HepG2 (cell line): ENCODE data around the gene CXCR1. TPM values are rescaled to one million over a fixed set of nuclear protein-coding genes. Genes with fewer than 3 reads are reported as not detected.

Experiments
- ATAC-seq: fragments of 200-7000 bp; cut with Tn5 transposase; 3 replicates; pipeline ENCODE4 v1.9.1; 2020; ENCODE audit warnings: mild to moderate bottlenecking, moderate library complexity
- BruUV-seq: library from RNA; stranded (reverse); fragments of 400-500 nt; replicated peaks from 2 replicates; lab custom pipeline; 2021; lab: Mats Ljungman, UMichigan
- CTCF ChIA-PET: fragments of 300-600 bp; formaldehyde crosslinking; extraction: SDS; loops from one replicate; lab custom pipeline; 2021; ENCODE audit warnings: low total read pairs, inconsistent platforms, low intra/inter-chr PET ratio; lab: Yijun Ruan, JAX
- POLR2A ChIA-PET: fragments of 350-600 bp; sonication (Branson Sonifier 250); formaldehyde crosslinking; loops from one replicate; lab custom pipeline; 2020; ENCODE audit warnings: antibody characterized with exemption, inconsistent platforms; lab: Yijun Ruan, JAX
- DNase-seq: peaks from one replicate; pipeline ENCODE4 v3.0.0-alpha.2; 2015; ENCODE audit warnings: low spot score
- FAIRE-seq: peaks from 3 replicates; lab custom pipeline; 2011; peaks lifted over from hg19 to GRCh38; lab: Jason Lieb, UNC
- H2AFZ ChIP-seq: one replicate; pipeline ENCODE4 v1.6.1; 2011; ENCODE audit warnings: low read length, inconsistent platforms
- H3K27ac ChIP-seq: fragments of 300-600 bp; 3 replicates; pipeline ENCODE4 v1.8.0; 2011; ENCODE audit warnings: mixed run types, mild to moderate bottlenecking, mixed read lengths, low read length, inconsistent platforms; ENCODE audit not compliant: insufficient read depth; ENCODE audit errors: extremely low read length
- H3K27me3 ChIP-seq, 2 experiments: fragments of 200-600 bp in 1 of 2; 2 replicates in 1 of 2; 3 replicates in 1 of 2; pipeline versions ENCODE4 v1.6.0 to v1.8.0; 2011; ENCODE audit warnings: low read length in 2 of 2, mild to moderate bottlenecking in 2 of 2, moderate library complexity in 2 of 2, inconsistent platforms in 1 of 2; ENCODE audit not compliant: insufficient read depth in 2 of 2, control insufficient read depth in 1 of 2
- H3K36me3 ChIP-seq, 2 experiments: fragments of 200-600 bp in 1 of 2; replicated peaks in 1 of 2; 2 replicates in 1 of 2; 3 replicates in 1 of 2; pipeline versions ENCODE4 v1.5.1 to v1.8.0; 2011; ENCODE audit warnings: low read length in 2 of 2, inconsistent platforms in 1 of 2; ENCODE audit not compliant: insufficient read depth in 2 of 2, control insufficient read depth in 1 of 2
- H3K4me1 ChIP-seq: 2 replicates; pipeline ENCODE4 v1.5.1; 2012; ENCODE audit warnings: low read length, inconsistent platforms; ENCODE audit not compliant: insufficient read depth
- H3K4me2 ChIP-seq: 2 replicates; pipeline ENCODE4 v1.6.0; 2011; ENCODE audit warnings: low read depth, low read length, inconsistent platforms
- H3K4me3 ChIP-seq, 3 experiments: fragments of 200-600 bp in 1 of 3; sonication (generic), shearing (Covaris generic) in 1 of 3; replicated peaks in 1 of 3; 2 replicates each; pipeline ENCODE4 v1.5.1; 2011 to 2016; ENCODE audit warnings: low read length in 3 of 3, inconsistent platforms in 2 of 3, low read depth in 2 of 3, mild to moderate bottlenecking in 2 of 3, control low read depth in 1 of 3, mixed read lengths in 1 of 3; ENCODE audit not compliant: insufficient read depth in 1 of 3
- H3K79me2 ChIP-seq: one replicate; pipeline ENCODE4 v1.6.1; 2011; ENCODE audit warnings: low read length, inconsistent platforms; ENCODE audit not compliant: insufficient read depth
- H3K9ac ChIP-seq: 2 replicates; pipeline ENCODE4 v1.6.0; 2011; ENCODE audit warnings: mild to moderate bottlenecking, low read depth, low read length, inconsistent platforms; ENCODE audit not compliant: insufficient read depth
- H3K9me3 ChIP-seq: 2 replicates; pipeline ENCODE4 v1.5.1; 2012; ENCODE audit warnings: mild to moderate bottlenecking, low read length
- H4K20me1 ChIP-seq: 2 replicates; pipeline ENCODE4 v1.6.0; 2011; ENCODE audit warnings: inconsistent platforms, mild to moderate bottlenecking, low read length, moderate library complexity; ENCODE audit not compliant: insufficient read depth
- CERS6 ChIP-seq: sonication (generic); formaldehyde crosslinking; IDR thresholded peaks from 2 replicates; pipeline ENCODE4 v1.5.0; 2020; ENCODE audit warnings: missing genetic modification reagents
- E2F1 ChIP-seq: sonication (generic); formaldehyde crosslinking; IDR thresholded peaks from 2 replicates; pipeline ENCODE4 v1.5.0; 2020; ENCODE audit warnings: missing genetic modification reagents
- FIP1L1 ChIP-seq: fragments of 200-400 bp; formaldehyde crosslinking; IDR thresholded peaks from 2 replicates; pipeline ENCODE4 v1.6.1; 2018; ENCODE audit warnings: low read depth, mild to moderate bottlenecking, low read length, moderate library complexity, borderline replicate concordance; ENCODE audit not compliant: insufficient read depth
- HNRNPH1 ChIP-seq: fragments of 200-400 bp; formaldehyde crosslinking; optimal IDR thresholded peaks from 2 replicates; pipeline ENCODE3; 2017; ENCODE audit warnings: mild to moderate bottlenecking, low read depth, low read length
- HOXA7 ChIP-seq: sonication (generic); formaldehyde crosslinking; IDR thresholded peaks from 2 replicates; pipeline ENCODE4 v1.8.1; 2022; ENCODE audit warnings: mild to moderate bottlenecking, missing genetic modification reagents, moderate library complexity
- KLF12 ChIP-seq: sonication (generic); formaldehyde crosslinking; IDR thresholded peaks from 2 replicates; pipeline ENCODE4 v1.4.0; 2020; ENCODE audit warnings: missing genetic modification reagents, borderline replicate concordance
- MXI1 ChIP-seq: IDR thresholded peaks from 3 replicates; pipeline ENCODE4 v1.6.1; 2012; ENCODE audit warnings: low read depth, low read length, inconsistent platforms, borderline replicate concordance
- PITX1 ChIP-seq: sonication (generic); formaldehyde crosslinking; IDR thresholded peaks from 2 replicates; pipeline ENCODE4 v1.5.1; 2020; ENCODE audit warnings: mild to moderate bottlenecking, missing genetic modification reagents
- ZNF484 ChIP-seq: sonication (generic); formaldehyde crosslinking; IDR thresholded peaks from 2 replicates; pipeline ENCODE4 v1.5.1; 2020; ENCODE audit warnings: mild to moderate bottlenecking, low read depth, missing genetic modification reagents, borderline replicate concordance
- ZNF609 ChIP-seq: sonication (generic); formaldehyde crosslinking; IDR thresholded peaks from 2 replicates; pipeline ENCODE4 v1.4.0; 2020; ENCODE audit warnings: mild to moderate bottlenecking, missing genetic modification reagents, borderline replicate concordance
- ZNF878 ChIP-seq: sonication (generic); formaldehyde crosslinking; IDR thresholded peaks from 2 replicates; pipeline ENCODE4 v1.8.1; 2023; ENCODE audit warnings: mild to moderate bottlenecking, missing genetic modification reagents, moderate library complexity
- WGBS: methylation state at CpG from one replicate; pipeline ENCODE4 v1.1.6; 2017; ENCODE audit warnings: low lambda C conversion rate; 5-methylcytosine and 5-hydroxymethylcytosine counted together
- in situ Hi-C: cut with HindIII; loops from 2 replicates; pipeline ENCODE4 v1.10.0; 2017; ENCODE audit warnings: low pct_unique_long_range_greater_than_20kb; ENCODE audit not compliant: extremely low pct_ligation_motif_present
- intact Hi-C: fragments of 100-400 bp; cut with micrococcal nuclease; formaldehyde crosslinking; loops from one replicate; pipeline ENCODE4 v1.10.0; 2022; ENCODE audit not compliant: unreplicated experiment
- polyA plus RNA-seq, 8 experiments: library from polyadenylated mRNA; depleted of rRNA in 3 of 8; stranded (reverse) in 7 of 8; unstranded in 1 of 8; fragments of >200 nt; fragmentation: Illumina TruSeq in 4 of 8; extraction: Trizol in 4 of 8; gene quantifications; 2 replicates each; pipeline versions ENCODE4 v1.2.1 to v1.2.3, GENCODE V29; 2011 to 2016; ENCODE audit warnings: low read depth in 4 of 8, missing spikeins in 1 of 8, mixed read lengths in 1 of 8; ENCODE audit not compliant: insufficient read depth in 1 of 8
- total RNA-seq, 5 experiments: library from RNA; depleted of rRNA; stranded (reverse); fragments of >200 nt; fragmentation: Illumina TruSeq; extraction: Trizol; gene quantifications; 2 replicates each; pipeline ENCODE4 v1.2.3, GENCODE V29; 2016; ENCODE audit warnings: low read depth in 1 of 5
- TF ChIP-seq, protein P1 (sequence below): sonication (generic); formaldehyde crosslinking; IDR thresholded peaks from 2 replicates; pipeline ENCODE4 v1.5.1; 2020; ENCODE audit warnings: missing genetic modification reagents, mild to moderate bottlenecking, borderline replicate concordance

Gene CXCR1
- total and polyA plus RNA-seq, 2 of the 13 experiments (the other 11 are each of a cell fraction or from before 2014, with no cell fraction given), result not detected

GRCh38 chr2:218202266-218202665 lies 35.5 kb upstream of the CXCR1 start:
- no peak for ATAC-seq
- TF ChIP-seq ZNF609 (CRISPR knock-in tag) (no peak), E2F1 (CRISPR knock-in tag) (no peak), HOXA7 (CRISPR knock-in tag) (no peak), MXI1 (no peak), PITX1 (no peak), ZNF878 (CRISPR knock-in tag) (no peak), ZNF484 (no peak), FIP1L1 (no peak), KLF12 (CRISPR knock-in tag) (no peak), HNRNPH1 (no peak), CERS6 (CRISPR knock-in tag) (no peak)
- TF ChIP-seq, protein P1, sequence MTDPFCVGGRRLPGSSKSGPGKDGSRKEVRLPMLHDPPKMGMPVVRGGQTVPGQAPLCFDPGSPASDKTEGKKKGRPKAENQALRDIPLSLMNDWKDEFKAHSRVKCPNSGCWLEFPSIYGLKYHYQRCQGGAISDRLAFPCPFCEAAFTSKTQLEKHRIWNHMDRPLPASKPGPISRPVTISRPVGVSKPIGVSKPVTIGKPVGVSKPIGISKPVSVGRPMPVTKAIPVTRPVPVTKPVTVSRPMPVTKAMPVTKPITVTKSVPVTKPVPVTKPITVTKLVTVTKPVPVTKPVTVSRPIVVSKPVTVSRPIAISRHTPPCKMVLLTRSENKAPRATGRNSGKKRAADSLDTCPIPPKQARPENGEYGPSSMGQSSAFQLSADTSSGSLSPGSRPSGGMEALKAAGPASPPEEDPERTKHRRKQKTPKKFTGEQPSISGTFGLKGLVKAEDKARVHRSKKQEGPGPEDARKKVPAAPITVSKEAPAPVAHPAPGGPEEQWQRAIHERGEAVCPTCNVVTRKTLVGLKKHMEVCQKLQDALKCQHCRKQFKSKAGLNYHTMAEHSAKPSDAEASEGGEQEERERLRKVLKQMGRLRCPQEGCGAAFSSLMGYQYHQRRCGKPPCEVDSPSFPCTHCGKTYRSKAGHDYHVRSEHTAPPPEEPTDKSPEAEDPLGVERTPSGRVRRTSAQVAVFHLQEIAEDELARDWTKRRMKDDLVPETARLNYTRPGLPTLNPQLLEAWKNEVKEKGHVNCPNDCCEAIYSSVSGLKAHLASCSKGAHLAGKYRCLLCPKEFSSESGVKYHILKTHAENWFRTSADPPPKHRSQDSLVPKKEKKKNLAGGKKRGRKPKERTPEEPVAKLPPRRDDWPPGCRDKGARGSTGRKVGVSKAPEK (CRISPR knock-in tag), result no peak
- no peaks in the 10 kb centered on the region for H4K20me1 ChIP-seq
- no peak overlapping the region for H3K4me3 ChIP-seq
- H3K79me2 ChIP-seq, result no peaks in the 10 kb centered on the region
- in situ Hi-C loops, result no loop called here
- no peaks in the 10 kb centered on the region for H3K36me3 ChIP-seq
- no peak for FAIRE-seq
- no peak for DNase-seq
- no peak overlapping the region for H3K9ac ChIP-seq
- intact Hi-C loops, result no loop called here
- 0 out of 5 replicates have a peak, but pooled peaks cover 0 to 3% of the 10 kb centered on the region in 2 experiments for H3K27me3 ChIP-seq
- H3K27ac ChIP-seq, result no peak overlapping the region
- no peak overlapping the region for H3K4me2 ChIP-seq
- ChIA-PET POLR2A (no interaction called here), CTCF (no interaction called here)
- no TSS peak for BruUV-seq
- 18% methylated on average over 3 of the region's 3 CpGs for WGBS
- no peaks in the 10 kb centered on the region for H3K4me1 ChIP-seq
- no peak overlapping the region for H2AFZ ChIP-seq
- H3K9me3 ChIP-seq, result no peaks in the 10 kb centered on the region
